HEK293 (cell line): ENCODE results near the gene CDKL2.
"Not testable (repeated sequence)": the region's sequence is repeated elsewhere in the genome, so short reads cannot be mapped to it uniquely, and the experiment has no call there.

Experiments
- HOXA7 ChIP-seq: sonication (generic); formaldehyde crosslinking; IDR thresholded peaks from 2 replicates; pipeline ENCODE4 v1.8.1; 2022; ENCODE audit warnings: missing genetic modification reagents, borderline replicate concordance
- ZNF10 ChIP-seq: fragments of 450-650 bp; formaldehyde crosslinking; IDR thresholded peaks from 2 replicates; pipeline ENCODE4 v1.5.1; 2017; ENCODE audit warnings: missing biosample characterization, missing genetic modification characterization

GRCh38 chr4:75537308-75537707 lies 93.0 kb downstream of the CDKL2 start:
- TF ChIP-seq ZNF10 (tag by site-specific recombination); HOXA7: not testable (repeated sequence)
